GM18867 (cell line): ENCODE results near the gene SAA1.
A peak's percentile ranks its signal among the peaks of the same experiment; 100 is the strongest.

Experiments
- ATAC-seq: cut with Tn5 transposase; IDR thresholded peaks from one replicate; pipeline ENCODE4 v1.9.1; 2021; ENCODE audit warnings: mild to moderate bottlenecking, moderate library complexity; ENCODE audit not compliant: unreplicated experiment

SAA1 gene

DNA sequence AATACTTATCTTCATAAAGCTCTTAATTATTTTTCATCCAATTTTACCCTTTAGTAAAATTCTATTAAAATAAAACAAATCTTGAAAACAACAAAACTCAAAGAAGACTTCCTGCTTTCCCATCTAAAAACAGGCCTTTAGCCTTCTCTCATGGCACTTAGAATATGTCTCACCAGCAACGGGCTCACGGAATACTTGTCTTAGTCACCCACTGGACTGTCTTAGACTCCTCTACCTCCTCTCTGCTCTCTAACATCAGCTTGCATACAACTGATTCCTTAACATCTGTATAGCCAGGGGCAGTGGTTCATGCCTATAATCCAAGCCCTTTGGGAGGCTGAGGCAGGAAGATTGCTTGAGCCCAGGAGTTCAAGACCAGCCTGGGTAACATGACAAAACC is 42.2 kb downstream of the SAA1 start:
- ATAC-seq = no peak

- no peak for ATAC-seq
Measured at GRCh38 chr11:18309691-18310090, 43.6 kb downstream of the SAA1 start.

GRCh38 chr11:18310800-18311340 is 44.8 kb downstream of the SAA1 start:
- peak; percentile 48 for ATAC-seq

DNA sequence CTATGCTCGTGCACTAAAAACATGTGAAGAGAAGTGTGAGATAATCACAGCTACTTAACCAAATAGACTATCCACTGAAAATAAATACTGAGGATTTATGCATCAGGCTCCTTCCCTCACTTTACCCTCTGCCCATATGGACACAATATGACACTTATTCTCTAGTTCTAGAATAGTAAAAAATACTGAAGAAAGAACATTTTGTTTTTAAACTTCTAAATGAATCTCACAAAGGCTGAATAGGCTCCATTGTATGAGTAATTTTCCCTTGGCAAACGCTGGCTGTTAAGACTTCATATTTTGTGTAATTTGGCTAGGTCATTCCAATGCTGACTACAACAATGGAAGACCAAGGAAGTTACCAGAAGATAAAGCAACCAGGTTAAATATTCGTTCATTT is 45.9 kb downstream of the SAA1 start:
- no peak for ATAC-seq

DNA sequence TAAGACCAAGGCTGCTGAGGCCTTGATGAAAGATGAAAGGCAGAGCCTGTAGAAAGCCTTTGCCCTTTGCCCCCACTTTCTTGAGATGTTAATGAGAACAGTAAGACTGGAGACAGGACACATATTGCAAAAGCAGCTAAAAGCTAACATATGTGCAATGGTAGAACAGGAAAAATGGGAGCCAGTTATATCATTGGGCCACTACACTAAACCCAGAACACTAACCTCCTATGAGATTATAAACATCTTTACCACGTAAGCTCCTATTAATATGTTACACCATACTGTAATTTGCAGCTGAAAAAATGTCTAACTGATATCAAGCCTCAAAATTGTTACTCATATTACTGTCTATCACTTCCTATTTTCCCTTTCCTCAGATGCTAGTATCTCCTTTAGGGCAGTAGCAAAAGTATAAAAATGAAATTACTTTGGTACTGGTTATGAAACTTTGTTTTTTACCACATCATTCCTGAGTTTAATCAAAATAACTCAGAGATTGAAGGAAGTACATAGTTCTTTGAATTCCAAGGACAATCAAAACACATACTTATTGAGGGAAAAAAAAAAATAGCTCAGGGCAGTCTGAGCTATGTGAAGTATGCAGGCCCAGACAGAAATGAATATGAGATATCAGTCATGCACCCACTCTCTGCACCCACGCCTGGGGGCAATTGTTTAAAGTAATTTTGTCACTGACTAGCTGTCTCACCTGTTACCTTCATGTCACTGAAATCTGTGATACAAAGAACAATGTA is 46.8 kb downstream of the SAA1 start:
- no peak for ATAC-seq

DNA sequence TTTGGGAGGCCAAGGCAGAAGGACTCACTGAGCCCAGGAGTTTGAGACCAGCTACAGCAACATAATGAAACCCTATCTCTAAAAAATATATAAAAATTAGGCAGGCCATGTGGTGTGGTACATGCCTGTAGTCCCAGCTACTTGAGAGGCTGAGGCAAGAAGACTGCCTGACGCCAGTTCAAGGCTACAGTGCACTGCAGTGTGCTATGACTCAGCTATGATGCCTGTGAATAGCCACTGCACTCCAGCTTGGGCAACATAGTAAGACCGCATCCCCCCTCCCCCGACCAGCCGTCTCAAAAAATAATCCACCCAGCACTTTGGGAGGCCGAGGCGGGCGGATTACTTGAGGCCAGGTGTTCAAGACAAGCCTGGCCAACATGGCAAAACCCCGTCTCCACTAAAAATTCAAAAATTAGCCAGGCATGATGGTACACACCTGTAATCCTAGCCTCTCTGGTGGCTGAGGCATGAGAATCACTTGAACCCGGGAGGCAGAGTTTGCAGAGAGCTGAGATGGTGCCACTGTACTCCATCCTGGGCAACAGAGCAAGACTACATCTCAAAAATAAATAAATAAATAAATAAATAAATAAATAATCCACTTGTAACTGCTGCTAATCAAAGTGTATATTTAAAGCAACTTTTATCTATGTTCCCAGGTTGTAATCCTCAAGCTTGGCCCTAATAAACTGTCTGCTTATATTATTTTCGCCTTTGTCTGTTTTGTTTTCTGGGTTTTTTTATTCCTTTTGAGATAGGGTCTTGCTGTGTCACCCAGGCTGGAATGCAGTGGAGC is 48.1 kb downstream of the SAA1 start:
- no peak for ATAC-seq

DNA sequence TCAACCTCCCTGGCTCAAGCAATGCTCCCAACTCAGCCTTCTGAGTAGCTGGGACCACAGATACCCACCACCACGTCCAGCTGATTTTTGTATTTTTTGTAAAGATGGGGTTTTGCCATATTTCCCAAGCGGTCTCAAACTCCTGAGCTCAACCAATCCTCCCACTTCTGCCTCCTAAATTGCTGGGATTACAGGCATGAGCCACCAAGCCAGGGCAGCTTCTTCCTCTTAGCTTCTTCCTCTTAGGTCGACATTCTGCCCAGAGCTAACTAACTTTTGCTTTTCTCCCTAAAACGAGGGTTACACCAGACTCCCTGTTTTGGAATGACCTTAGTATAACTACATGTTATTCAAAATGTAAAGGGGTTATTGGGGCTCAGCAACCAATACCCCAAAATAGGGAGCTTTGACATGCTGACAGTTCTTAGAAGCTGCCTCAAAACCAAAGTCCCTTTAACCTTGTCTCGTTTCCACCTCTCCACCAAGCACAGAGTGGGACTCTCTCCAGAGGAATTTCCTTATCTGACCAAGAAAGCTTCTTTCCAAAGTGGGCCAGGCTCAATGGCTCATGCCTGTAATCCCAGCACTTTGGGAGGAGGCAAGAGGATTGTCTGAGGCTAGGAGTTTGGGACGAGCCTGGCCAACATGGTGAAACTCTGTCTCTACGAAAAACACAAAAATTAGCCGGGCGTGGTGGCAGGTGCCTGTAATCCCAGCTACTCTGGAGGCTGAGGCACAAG is 48.9 kb downstream of the SAA1 start:
- no peak for ATAC-seq

DNA sequence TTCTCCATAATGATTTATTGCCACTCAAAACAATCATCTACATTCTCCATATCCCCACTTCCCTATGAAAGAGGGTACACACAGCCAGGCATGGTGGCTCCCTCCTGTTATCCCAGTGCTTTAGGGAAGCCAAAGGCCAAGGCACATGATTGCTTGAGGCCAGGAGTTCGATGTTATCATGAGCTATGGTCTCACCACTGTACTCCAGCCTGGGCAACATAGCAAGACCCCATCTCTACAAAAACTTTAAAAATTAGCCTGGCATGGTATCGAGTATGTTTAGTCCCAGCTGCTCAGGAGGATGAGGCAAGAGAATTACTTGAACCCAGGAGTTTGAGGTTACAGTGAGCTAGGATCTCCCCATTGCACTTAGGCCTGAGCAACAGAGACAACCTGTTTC is 49.8 kb downstream of the SAA1 start:
- ATAC-seq = no peak

DNA sequence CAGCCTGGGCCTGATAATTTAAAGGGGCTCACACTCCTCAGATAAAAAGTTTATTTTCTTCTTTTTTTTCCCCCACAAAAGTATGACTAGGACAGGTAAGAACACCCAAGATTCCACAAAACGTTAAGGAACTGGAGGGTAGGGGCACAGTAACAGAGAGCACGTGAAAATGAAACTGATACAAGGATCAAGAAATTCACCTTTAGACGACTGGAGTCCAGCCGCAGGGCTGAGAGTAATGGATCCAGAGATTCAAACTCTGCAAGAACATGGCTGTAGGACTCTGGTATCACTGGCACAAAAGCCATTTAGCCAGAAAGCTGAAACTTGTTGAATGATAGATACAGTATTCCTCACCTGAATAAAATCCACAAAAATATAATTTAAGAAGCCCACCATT is 51.5 kb downstream of the SAA1 start:
- ATAC-seq = no peak
